Endothelial cell (in vitro differentiated cells): Measurements from ENCODE around the gene ART3. TPM values are rescaled to one million over a fixed set of nuclear protein-coding genes. Genes with fewer than 3 reads are reported as not detected.

ENCODE experiments used
- DNase-seq: peaks from one replicate; pipeline ENCODE4 v3.0.0; 2021; ENCODE audit warnings: low spot score
- H3K27ac Mint-ChIP-seq: one replicate; pipeline ENCODE4 v1.8.0; 2021; ENCODE audit warnings: mixed read lengths, inconsistent platforms; ENCODE audit not compliant: unreplicated experiment
- H3K27me3 Mint-ChIP-seq: one replicate; pipeline ENCODE4 v1.8.0; 2021; ENCODE audit warnings: mild to moderate bottlenecking, moderate library complexity, mixed read lengths, inconsistent platforms; ENCODE audit not compliant: unreplicated experiment
- H3K36me3 Mint-ChIP-seq: one replicate; pipeline ENCODE4 v1.8.0; 2021; ENCODE audit warnings: mild to moderate bottlenecking, low read depth, mixed read lengths, inconsistent platforms; ENCODE audit not compliant: unreplicated experiment
- H3K4me1 Mint-ChIP-seq: one replicate; pipeline ENCODE4 v1.8.0; 2021; ENCODE audit warnings: mild to moderate bottlenecking, mixed read lengths, inconsistent platforms; ENCODE audit not compliant: unreplicated experiment
- H3K4me3 Mint-ChIP-seq: one replicate; pipeline ENCODE4 v1.8.0; 2021; ENCODE audit warnings: mild to moderate bottlenecking, mixed read lengths, inconsistent platforms; ENCODE audit not compliant: unreplicated experiment
- H3K9me3 Mint-ChIP-seq: one replicate; pipeline ENCODE4 v1.8.0; 2021; ENCODE audit warnings: mixed read lengths, inconsistent platforms; ENCODE audit not compliant: unreplicated experiment
- total RNA-seq: library from RNA; stranded (reverse); fragmentation: NEBNext Ultra II Directional; extraction: Animal tissue kit (Norgen Biotek cat#: 25700); gene quantifications from one replicate; pipeline ENCODE4 v1.2.1, GENCODE V29; 2021; ENCODE audit not compliant: unreplicated experiment
- TF ChIP-seq, protein P1 (sequence below): fragments of 200-600 bp; sonication (generic); IDR thresholded peaks from one replicate; pipeline ENCODE4 v1.5.0; 2021; ENCODE audit warnings: antibody characterized with exemption; ENCODE audit not compliant: unreplicated experiment

The ART3 gene
- total RNA-seq, 1 donor from 2014 or later, result not detected

DNA sequence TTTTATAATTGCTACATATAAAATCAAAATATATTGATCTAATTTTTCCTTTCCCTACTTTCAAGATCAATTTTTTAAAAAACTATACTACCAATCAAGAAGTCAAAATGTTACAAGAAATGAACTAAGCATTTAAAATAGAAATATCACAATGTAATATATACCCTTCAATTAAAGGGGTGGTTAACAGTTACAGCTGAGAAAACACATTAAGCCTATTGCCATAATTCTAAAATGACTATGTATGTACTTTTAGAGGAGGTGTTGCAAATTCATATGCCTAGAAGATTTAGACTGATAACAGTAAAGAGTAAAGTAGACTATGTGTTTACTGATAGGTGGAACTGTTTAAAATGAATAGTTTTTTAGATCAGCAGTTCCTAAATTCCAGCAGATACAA, 70.0 kb downstream of the ART3 start:
- Mint-ChIP-seq H3K4me1 (peaks cover 18% of the 10 kb centered on the region), H3K36me3 (peaks cover 22% of the 10 kb centered on the region), H3K9me3 (no peaks in the 10 kb centered on the region)

DNA sequence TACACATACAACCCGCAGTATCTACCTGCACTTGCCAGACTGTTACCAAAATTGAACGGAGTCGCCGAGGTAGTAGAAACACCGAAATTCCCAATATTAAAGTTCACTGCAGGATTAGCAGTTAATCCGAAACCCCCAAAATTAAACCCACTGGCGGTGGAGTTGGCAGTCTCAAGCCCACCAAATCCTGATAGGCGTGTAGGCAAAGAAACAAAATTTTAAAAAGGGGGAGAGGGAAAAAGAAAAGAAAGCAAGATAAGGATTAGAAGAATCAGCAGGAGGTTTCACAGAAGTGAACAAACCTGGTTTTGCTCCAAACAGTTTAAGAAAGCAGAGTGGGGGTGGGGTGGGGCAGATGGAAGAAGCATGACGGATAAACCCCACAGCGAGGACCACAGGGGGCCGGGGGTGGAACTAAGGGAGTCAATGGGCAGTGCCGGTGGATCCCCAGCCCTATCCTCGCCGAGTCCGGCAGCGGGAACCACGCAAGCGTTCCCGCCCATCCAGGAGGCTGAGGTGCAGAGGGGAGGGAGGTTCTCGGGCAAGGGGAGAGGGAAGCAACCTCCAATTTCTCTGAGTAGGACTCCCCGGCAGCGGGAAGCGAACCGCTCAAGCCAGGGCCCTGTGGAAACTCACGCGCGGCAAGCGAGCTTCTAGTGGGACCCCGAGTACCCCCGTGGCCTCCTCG, 73.1 kb downstream of the ART3 start:
- peak overlapping the region; percentile 100 for H3K4me3 Mint-ChIP-seq
- TF ChIP-seq, protein P1, sequence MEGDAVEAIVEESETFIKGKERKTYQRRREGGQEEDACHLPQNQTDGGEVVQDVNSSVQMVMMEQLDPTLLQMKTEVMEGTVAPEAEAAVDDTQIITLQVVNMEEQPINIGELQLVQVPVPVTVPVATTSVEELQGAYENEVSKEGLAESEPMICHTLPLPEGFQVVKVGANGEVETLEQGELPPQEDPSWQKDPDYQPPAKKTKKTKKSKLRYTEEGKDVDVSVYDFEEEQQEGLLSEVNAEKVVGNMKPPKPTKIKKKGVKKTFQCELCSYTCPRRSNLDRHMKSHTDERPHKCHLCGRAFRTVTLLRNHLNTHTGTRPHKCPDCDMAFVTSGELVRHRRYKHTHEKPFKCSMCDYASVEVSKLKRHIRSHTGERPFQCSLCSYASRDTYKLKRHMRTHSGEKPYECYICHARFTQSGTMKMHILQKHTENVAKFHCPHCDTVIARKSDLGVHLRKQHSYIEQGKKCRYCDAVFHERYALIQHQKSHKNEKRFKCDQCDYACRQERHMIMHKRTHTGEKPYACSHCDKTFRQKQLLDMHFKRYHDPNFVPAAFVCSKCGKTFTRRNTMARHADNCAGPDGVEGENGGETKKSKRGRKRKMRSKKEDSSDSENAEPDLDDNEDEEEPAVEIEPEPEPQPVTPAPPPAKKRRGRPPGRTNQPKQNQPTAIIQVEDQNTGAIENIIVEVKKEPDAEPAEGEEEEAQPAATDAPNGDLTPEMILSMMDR, result no peak
- DNase-seq, result peak; percentile 70
- peak overlapping the region; percentile 93 for H3K27ac Mint-ChIP-seq
- peaks cover 18% of the 10 kb centered on the region for H3K4me1 Mint-ChIP-seq
- peaks cover 9% of the 10 kb centered on the region for H3K27me3 Mint-ChIP-seq
- no peaks in the 10 kb centered on the region for H3K9me3 Mint-ChIP-seq
- H3K36me3 Mint-ChIP-seq, result peaks cover 12% of the 10 kb centered on the region

More for the DNA sequence above, 70.0 kb downstream of the ART3 start:
- TF ChIP-seq, protein P1, result no peak
- Mint-ChIP-seq H3K27ac (no peak overlapping the region), H3K4me3 (no peak overlapping the region), H3K27me3 (peaks cover 9% of the 10 kb centered on the region)
- DNase-seq, result no peak

DNA sequence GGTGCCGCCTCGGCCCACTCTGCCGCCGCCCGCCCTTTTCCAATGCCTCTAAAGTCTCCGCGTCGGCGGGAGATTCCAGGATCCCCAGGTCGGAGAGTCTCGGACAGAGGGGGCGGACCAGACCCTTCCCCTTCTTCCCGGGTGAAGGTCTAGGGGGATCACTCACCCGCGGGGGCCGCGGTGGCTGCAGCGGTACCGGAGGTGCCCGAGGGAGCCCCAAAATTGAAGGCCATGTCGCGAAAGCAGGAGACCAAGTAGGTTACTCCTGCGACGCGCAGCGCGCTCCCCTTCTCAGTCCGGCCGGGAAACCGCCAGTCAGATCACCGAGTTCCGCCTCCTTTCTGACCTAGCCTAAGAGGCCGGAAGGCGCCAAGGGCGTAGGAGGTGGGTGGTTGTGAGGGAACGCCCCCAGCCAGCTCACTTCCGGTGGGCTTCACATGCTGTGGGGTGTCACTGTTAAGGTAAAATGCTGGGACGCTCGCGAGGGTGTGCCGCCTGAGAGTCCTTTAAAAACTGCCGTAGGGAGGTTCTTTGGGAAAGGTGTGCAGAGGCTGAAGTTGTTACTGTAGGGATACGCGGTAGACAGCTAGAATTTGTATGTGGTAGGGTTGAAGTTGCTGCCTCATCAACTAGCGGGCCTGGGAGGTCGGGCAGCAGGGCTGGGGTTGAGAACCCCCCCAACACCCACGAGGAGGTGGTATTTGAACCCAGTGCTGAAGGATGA, 73.8 kb downstream of the ART3 start, which contains the start of gene NUP54:
NUP54 (minus strand) TSS at position 256 of the 724 bp plus-strand sequence; CDS start at position 233, 23 bp downstream.
- H3K27me3 Mint-ChIP-seq, result peaks cover 9% of the 10 kb centered on the region
- peak; percentile 90 for DNase-seq
- H3K4me1 Mint-ChIP-seq, result peaks cover 18% of the 10 kb centered on the region
- peak within 1 kb of the TSS; percentile 93 for H3K27ac Mint-ChIP-seq
- TF ChIP-seq, protein P1, result no peak
- peaks cover 12% of the 10 kb centered on the region for H3K36me3 Mint-ChIP-seq
- H3K9me3 Mint-ChIP-seq, result no peaks in the 10 kb centered on the region
- peak within 1 kb of the TSS; percentile 100 for H3K4me3 Mint-ChIP-seq

DNA sequence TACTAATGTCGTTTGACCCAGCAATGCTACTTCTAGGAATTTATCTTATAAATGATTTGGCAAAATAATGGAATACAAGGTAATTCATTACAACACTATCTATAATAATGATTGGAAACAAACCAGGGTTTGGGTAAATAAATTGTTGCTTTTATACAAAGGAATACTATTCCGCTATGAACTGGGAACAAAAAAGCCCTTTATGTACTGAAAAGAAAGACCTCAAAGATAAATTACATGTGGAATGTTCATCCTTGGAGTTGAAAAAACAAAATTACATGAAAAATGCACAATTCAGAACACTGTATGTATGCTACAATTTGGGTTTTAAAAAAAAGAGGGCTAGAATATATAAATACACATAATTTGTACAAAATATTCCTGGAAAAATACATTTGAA, 78.8 kb downstream of the ART3 start:
- DNase-seq, result no peak
- Mint-ChIP-seq H3K4me1 (peaks cover 15% of the 10 kb centered on the region), H3K4me3 (no peak overlapping the region), H3K27me3 (peaks cover 6% of the 10 kb centered on the region), H3K36me3 (peaks cover 8% of the 10 kb centered on the region), H3K9me3 (no peaks in the 10 kb centered on the region), H3K27ac (no peak overlapping the region)
- TF ChIP-seq, protein P1, result no peak

DNA sequence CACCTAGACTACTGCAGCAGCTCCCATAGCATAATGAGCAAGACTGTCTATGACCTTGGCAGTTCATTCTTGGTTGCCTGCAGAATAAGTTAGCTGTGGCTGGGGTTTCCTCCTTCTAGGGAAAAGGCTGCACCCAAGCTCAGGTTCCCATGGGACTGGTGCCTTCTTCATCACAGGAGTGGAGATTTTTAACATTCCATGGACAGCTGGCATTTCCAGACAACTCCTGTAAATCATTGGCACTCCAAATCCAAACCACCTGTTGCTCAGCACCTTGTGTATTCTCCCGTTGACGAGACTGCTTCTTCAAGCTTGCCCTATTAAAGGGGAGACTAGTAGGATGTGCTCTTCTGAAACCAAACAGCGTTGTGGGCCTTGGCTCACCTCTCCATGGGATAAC, 81.5 kb downstream of the ART3 start:
- no peak overlapping the region for H3K4me3 Mint-ChIP-seq
- no peak overlapping the region for H3K27ac Mint-ChIP-seq
- peaks cover 12% of the 10 kb centered on the region for H3K36me3 Mint-ChIP-seq
- no peak for DNase-seq
- peaks cover 8% of the 10 kb centered on the region for H3K4me1 Mint-ChIP-seq
- TF ChIP-seq, protein P1, result no peak
- H3K27me3 Mint-ChIP-seq, result peaks cover 2% of the 10 kb centered on the region
- no peaks in the 10 kb centered on the region for H3K9me3 Mint-ChIP-seq
